ENCODE measurements around the gene IMPA2. TPM values are rescaled to one million over a fixed set of nuclear protein-coding genes. Genes with fewer than 3 reads are reported as not detected.

IMPA2 gene
- total RNA-seq (2022; extraction: Qiagen RNA extraction; ENCODE audit: low read depth): 58.7 to 63.3 TPM (median 59.3 TPM) in 5 replicates

GRCh38 chr18:11981192-11981542 is at the start of gene IMPA2:
TSS of gene IMPA2 (plus strand) at chr18:11981507. CDS start at chr18:11981670, 163 bp downstream.

Other genes starting within 250 kb of the IMPA2 start
- 42.4 to 63.5 TPM (median 49.0 TPM) in 5 replicates for gene CHMP1B, start 130.1 kb upstream of the IMPA2 start, total RNA-seq (2022; extraction: Qiagen RNA extraction; ENCODE audit: low read depth)
- gene MPPE1, start 73.2 kb upstream of the IMPA2 start, total RNA-seq (2022; extraction: Qiagen RNA extraction; ENCODE audit: low read depth): 18.3 to 23.1 TPM (median 20.8 TPM) in 5 replicates
- gene ANKRD62, start 112.3 kb downstream of the IMPA2 start, total RNA-seq (2022; extraction: Qiagen RNA extraction; ENCODE audit: low read depth): not detected in 5 replicates